Muscle of leg (tissue), 11 donors: ENCODE data around the gene DHRSX. TPM values are rescaled to one million over a fixed set of nuclear protein-coding genes. Genes with fewer than 3 reads are reported as not detected.
"Not testable (repeated sequence)": the region's sequence is repeated elsewhere in the genome, so short reads cannot be mapped to it uniquely, and the experiment has no call there.

Experiments
- DNase-seq: peaks from one replicate; pipeline ENCODE4 v3.0.0; 2013
- H3K27ac ChIP-seq: one replicate; pipeline ENCODE4 v1.5.1; 2013; ENCODE audit warnings: mild to moderate bottlenecking, low read length, control low read depth
- H3K27me3 ChIP-seq: one replicate; pipeline ENCODE4 v1.6.1; 2013; ENCODE audit warnings: low read length; ENCODE audit not compliant: control insufficient read depth, insufficient read depth
- H3K36me3 ChIP-seq: one replicate; pipeline ENCODE4 v1.6.1; 2013; ENCODE audit warnings: low read length; ENCODE audit not compliant: control insufficient read depth, insufficient read depth
- H3K4me1 ChIP-seq: one replicate; pipeline ENCODE4 v1.6.1; 2013; ENCODE audit warnings: low read length; ENCODE audit not compliant: control insufficient read depth, insufficient read depth
- H3K4me3 ChIP-seq: one replicate; pipeline ENCODE4 v1.5.1; 2013; ENCODE audit warnings: low read length, control low read depth
- H3K9me3 ChIP-seq: replicated peaks from 2 replicates; pipeline ENCODE4 v1.6.1; 2013; ENCODE audit warnings: low read depth, low read length; ENCODE audit not compliant: control insufficient read depth
- WGBS: methylation state at CpG from one replicate; pipeline ENCODE4 v1.1.5; 2013; ENCODE audit warnings: missing lambda C conversion rate; ENCODE audit not compliant: insufficient coverage; 5-methylcytosine and 5-hydroxymethylcytosine counted together
- polyA plus RNA-seq, 8 donors: library from polyadenylated mRNA; unstranded; fragments of 120-200 nt; gene quantifications; one replicate each; pipeline versions ENCODE4 v1.2.1 to v1.2.3, GENCODE V29; 2013; ENCODE audit warnings: inconsistent platforms in 1 of 8, low replicate concordance in 1 of 8; ENCODE audit not compliant: insufficient read length in 8 of 8, insufficient read depth in 1 of 8
- total RNA-seq: library from RNA; stranded (reverse); fragments of 120-200 nt; gene quantifications from one replicate; pipeline ENCODE4 v1.2.4, GENCODE V29; 2013

Gene DHRSX
- total and polyA plus RNA-seq, 9 donors: 11.4 to 19.1 (median 14.4) TPM

GRCh38 chrX:2228536-2228935 lies 272.2 kb downstream of the DHRSX start:
- Histone ChIP-seq H3K9me3 (peaks cover 3% of the 10 kb centered on the region), H3K36me3 (no peaks in the 10 kb centered on the region), H3K27ac (no peak overlapping the region), H3K27me3 (no peaks in the 10 kb centered on the region), H3K4me1 (no peaks in the 10 kb centered on the region), H3K4me3 (no peak overlapping the region)
- no peak for DNase-seq
- WGBS: 100% methylated on average over 2 of the region's 2 CpGs

GRCh38 chrX:2226906-2227656 lies 273.7 kb downstream of the DHRSX start:
- Histone ChIP-seq H3K4me3 (no peak overlapping the region), H3K36me3 (no peaks in the 10 kb centered on the region), H3K4me1 (no peaks in the 10 kb centered on the region), H3K27ac (no peak overlapping the region), H3K9me3 (peaks cover 6% of the 10 kb centered on the region), H3K27me3 (no peaks in the 10 kb centered on the region)
- WGBS: 83% methylated on average over 4 of the region's 6 CpGs
- no peak for DNase-seq

GRCh38 chrX:2226182-2226581 lies 274.6 kb downstream of the DHRSX start:
- DNase-seq: no peak
- H3K27me3 ChIP-seq: no peaks in the 10 kb centered on the region
- H3K27ac ChIP-seq: no peak overlapping the region
- 90% methylated on average over 2 of the region's 9 CpGs for WGBS
- H3K4me3 ChIP-seq: no peak overlapping the region
- H3K9me3 ChIP-seq: peaks cover 10% of the 10 kb centered on the region
- no peaks in the 10 kb centered on the region for H3K36me3 ChIP-seq
- no peaks in the 10 kb centered on the region for H3K4me1 ChIP-seq

- Histone ChIP-seq H3K4me1 (no peaks in the 10 kb centered on the region), H3K27me3 (no peaks in the 10 kb centered on the region), H3K36me3 (peaks cover 10% of the 10 kb centered on the region), H3K9me3 (peaks cover 17% of the 10 kb centered on the region), H3K4me3 (no peak overlapping the region), H3K27ac (no peak overlapping the region)
- DNase-seq: no peak
- WGBS: 88% methylated on average over 9 of the region's 9 CpGs
These were observed 276.1 kb downstream of the DHRSX start for GRCh38 chrX:2224597-2225235.

GRCh38 chrX:2224161-2224560 lies 276.6 kb downstream of the DHRSX start:
- peaks cover 10% of the 10 kb centered on the region for H3K36me3 ChIP-seq
- H3K4me1 ChIP-seq: no peaks in the 10 kb centered on the region
- no peak overlapping the region for H3K4me3 ChIP-seq
- no peak for DNase-seq
- no peak overlapping the region for H3K27ac ChIP-seq
- WGBS: 70% methylated on average over 4 of the region's 7 CpGs
- H3K9me3 ChIP-seq: peaks cover 22% of the 10 kb centered on the region
- no peaks in the 10 kb centered on the region for H3K27me3 ChIP-seq

GRCh38 chrX:2220829-2221567 lies 279.8 kb downstream of the DHRSX start:
- no peak overlapping the region for H3K4me3 ChIP-seq
- H3K27me3 ChIP-seq: no peaks in the 10 kb centered on the region
- WGBS: 100% methylated on average over 5 of the region's 12 CpGs
- H3K9me3 ChIP-seq: peaks cover 41% of the 10 kb centered on the region
- peaks cover 10% of the 10 kb centered on the region for H3K36me3 ChIP-seq
- H3K27ac ChIP-seq: no peak overlapping the region
- no peaks in the 10 kb centered on the region for H3K4me1 ChIP-seq
- no peak for DNase-seq

- H3K27me3 ChIP-seq: no peaks in the 10 kb centered on the region
- no peak overlapping the region for H3K4me3 ChIP-seq
- no peak overlapping the region for H3K27ac ChIP-seq
- no peaks in the 10 kb centered on the region for H3K4me1 ChIP-seq
- WGBS: 100% methylated on average over 2 of the region's 3 CpGs
- peaks cover 10% of the 10 kb centered on the region for H3K36me3 ChIP-seq
- peaks cover 41% of the 10 kb centered on the region for H3K9me3 ChIP-seq
- DNase-seq: no peak
These were observed 280.5 kb downstream of the DHRSX start for GRCh38 chrX:2220296-2220695.

- H3K4me1 ChIP-seq, H3K4me3 ChIP-seq, H3K27ac ChIP-seq, H3K36me3 ChIP-seq, H3K27me3 ChIP-seq, DNase-seq: not testable (repeated sequence)
- peaks cover 26% of the 10 kb centered on the region for H3K9me3 ChIP-seq
- 94% methylated on average over 7 of the region's 7 CpGs for WGBS
These were observed 286.5 kb downstream of the DHRSX start for GRCh38 chrX:2214138-2214823.

- not testable (repeated sequence) for H3K36me3 ChIP-seq, DNase-seq, H3K27ac ChIP-seq, H3K4me1 ChIP-seq, H3K4me3 ChIP-seq, H3K9me3 ChIP-seq, H3K27me3 ChIP-seq
- WGBS: 84% methylated on average over 11 of the region's 18 CpGs
These were observed 289.1 kb downstream of the DHRSX start for GRCh38 chrX:2211667-2212066.

- Histone ChIP-seq H3K4me1 (no peaks in the 10 kb centered on the region), H3K27ac (no peak overlapping the region), H3K9me3 (no peaks in the 10 kb centered on the region), H3K4me3 (no peak overlapping the region), H3K36me3 (no peaks in the 10 kb centered on the region), H3K27me3 (no peaks in the 10 kb centered on the region)
- 58% methylated on average over 2 of the region's 3 CpGs for WGBS
- DNase-seq: no peak
These were observed 307.5 kb downstream of the DHRSX start for GRCh38 chrX:2193273-2193592.
